DND-41 (cell line): Measurements from ENCODE around the gene DPF3.

Experiments
- EZH2 ChIP-seq: IDR thresholded peaks from 3 replicates; pipeline ENCODE4 v1.6.1; 2012; ENCODE audit warnings: borderline replicate concordance, low read depth, mild to moderate bottlenecking, moderate library complexity, low read length, inconsistent platforms; ENCODE audit not compliant: severe bottlenecking
- TF ChIP-seq, protein P1 (sequence below): IDR thresholded peaks from 2 replicates; pipeline ENCODE4 v1.5.1; 2012; ENCODE audit warnings: borderline replicate concordance, low read length, moderate library complexity, mild to moderate bottlenecking; ENCODE audit not compliant: poor library complexity, severe bottlenecking; ENCODE audit errors: extremely low read depth

DNA sequence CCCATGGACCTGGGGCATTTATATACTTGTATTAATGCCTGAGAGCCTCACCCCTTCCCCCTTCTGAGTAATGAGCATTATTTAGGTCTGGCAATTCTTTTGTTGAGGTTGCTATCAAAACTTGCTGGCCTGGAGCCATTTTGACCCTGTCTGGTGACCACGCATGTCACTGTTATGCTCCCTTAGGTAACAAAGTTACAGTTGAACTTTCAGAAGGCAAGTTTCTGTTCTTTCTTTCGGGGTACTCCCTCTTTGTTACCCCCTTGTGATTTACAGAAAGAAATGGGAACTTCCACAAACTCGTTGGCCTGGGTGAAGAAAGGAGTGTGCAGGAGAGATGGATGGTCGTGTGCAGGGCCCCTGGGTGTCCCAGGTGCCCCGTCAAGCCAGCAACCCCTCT lies 305.4 kb downstream of the DPF3 start:
- TF ChIP-seq, protein P1, sequence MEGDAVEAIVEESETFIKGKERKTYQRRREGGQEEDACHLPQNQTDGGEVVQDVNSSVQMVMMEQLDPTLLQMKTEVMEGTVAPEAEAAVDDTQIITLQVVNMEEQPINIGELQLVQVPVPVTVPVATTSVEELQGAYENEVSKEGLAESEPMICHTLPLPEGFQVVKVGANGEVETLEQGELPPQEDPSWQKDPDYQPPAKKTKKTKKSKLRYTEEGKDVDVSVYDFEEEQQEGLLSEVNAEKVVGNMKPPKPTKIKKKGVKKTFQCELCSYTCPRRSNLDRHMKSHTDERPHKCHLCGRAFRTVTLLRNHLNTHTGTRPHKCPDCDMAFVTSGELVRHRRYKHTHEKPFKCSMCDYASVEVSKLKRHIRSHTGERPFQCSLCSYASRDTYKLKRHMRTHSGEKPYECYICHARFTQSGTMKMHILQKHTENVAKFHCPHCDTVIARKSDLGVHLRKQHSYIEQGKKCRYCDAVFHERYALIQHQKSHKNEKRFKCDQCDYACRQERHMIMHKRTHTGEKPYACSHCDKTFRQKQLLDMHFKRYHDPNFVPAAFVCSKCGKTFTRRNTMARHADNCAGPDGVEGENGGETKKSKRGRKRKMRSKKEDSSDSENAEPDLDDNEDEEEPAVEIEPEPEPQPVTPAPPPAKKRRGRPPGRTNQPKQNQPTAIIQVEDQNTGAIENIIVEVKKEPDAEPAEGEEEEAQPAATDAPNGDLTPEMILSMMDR, result no peak
- no peak for TF ChIP-seq EZH2
